C4-2B (cell line): Measurements from ENCODE around the gene RABL2A.
"Not testable (repeated sequence)": the region's sequence is repeated elsewhere in the genome, so short reads cannot be mapped to it uniquely, and the experiment has no call there.

Experiments
- H3K27ac ChIP-seq: fragments of 450-650 bp; 2 replicates; pipeline ENCODE4 v1.5.1; 2017
- ZFX ChIP-seq: fragments of 450-650 bp; IDR thresholded peaks from 2 replicates; pipeline ENCODE4 v1.6.1; 2017
- TF ChIP-seq, protein P1 (sequence below): fragments of 450-650 bp; conservative IDR thresholded peaks from 2 replicates; pipeline ENCODE4 v1.5.1; 2017; ENCODE audit warnings: mild to moderate bottlenecking

Gene RABL2A

DNA sequence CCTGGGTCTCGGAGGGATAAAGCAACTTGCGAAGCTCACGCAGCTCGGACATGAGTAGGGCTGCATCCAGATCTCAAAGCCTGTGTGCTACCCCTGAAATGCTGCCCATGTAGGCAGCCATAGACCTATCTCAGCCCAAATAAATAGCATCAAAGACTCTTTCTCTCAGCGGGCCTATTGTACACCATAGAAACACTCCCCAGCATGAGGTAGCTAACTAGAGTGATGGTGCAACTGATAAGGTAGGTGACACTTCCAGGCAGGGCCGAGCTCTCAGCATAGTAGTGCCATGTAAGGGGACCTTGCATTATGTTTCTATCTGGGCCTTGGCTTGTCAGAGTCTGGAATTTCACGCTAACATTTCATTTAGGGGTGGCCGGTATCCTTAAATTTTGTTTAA, 52.4 kb downstream of the RABL2A start:
- TF ChIP-seq ZFX: no peak
- TF ChIP-seq, protein P1, sequence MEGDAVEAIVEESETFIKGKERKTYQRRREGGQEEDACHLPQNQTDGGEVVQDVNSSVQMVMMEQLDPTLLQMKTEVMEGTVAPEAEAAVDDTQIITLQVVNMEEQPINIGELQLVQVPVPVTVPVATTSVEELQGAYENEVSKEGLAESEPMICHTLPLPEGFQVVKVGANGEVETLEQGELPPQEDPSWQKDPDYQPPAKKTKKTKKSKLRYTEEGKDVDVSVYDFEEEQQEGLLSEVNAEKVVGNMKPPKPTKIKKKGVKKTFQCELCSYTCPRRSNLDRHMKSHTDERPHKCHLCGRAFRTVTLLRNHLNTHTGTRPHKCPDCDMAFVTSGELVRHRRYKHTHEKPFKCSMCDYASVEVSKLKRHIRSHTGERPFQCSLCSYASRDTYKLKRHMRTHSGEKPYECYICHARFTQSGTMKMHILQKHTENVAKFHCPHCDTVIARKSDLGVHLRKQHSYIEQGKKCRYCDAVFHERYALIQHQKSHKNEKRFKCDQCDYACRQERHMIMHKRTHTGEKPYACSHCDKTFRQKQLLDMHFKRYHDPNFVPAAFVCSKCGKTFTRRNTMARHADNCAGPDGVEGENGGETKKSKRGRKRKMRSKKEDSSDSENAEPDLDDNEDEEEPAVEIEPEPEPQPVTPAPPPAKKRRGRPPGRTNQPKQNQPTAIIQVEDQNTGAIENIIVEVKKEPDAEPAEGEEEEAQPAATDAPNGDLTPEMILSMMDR: no peak
- no peak overlapping the region for H3K27ac ChIP-seq

DNA sequence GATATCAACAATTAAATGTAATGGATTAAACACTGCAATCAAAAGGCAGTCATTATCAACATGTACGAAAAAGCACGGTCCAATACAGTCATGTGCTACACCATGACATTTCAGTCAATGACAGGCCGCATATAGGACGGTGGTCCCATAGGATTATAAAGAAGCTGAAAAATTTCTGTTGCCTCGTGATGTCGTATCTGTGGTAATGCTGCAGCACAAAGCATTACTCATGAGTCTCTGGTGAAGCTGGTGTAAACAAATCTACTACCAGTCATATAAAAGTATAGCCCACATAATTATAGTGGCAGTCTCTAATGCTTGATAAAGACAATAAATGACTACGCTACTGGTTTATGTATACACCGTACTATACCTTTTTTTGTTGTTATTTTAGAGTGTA, 58.4 kb downstream of the RABL2A start:
- no peak for TF ChIP-seq ZFX
- TF ChIP-seq, protein P1: no peak
- H3K27ac ChIP-seq: no peak overlapping the region

DNA sequence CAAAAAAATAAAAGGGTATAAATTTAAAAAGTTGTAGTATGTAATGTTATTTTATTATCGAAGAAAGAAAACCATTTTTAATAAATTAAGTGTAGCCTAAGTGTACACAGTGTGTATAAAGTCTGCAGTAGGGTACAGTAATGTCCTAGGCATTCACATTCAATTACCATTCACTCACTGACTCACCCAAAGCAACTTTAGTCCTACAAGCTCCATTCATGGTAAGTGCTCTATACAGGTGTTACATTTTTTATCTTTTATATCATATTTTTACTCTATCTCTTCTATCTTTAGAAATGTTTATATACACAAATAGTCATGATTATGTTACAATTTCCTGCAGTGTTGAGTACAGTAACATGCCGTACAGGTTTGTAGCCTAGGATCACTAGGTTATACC, 59.5 kb downstream of the RABL2A start:
- H3K27ac ChIP-seq: no peak overlapping the region
- no peak for TF ChIP-seq ZFX
- TF ChIP-seq, protein P1: no peak

DNA sequence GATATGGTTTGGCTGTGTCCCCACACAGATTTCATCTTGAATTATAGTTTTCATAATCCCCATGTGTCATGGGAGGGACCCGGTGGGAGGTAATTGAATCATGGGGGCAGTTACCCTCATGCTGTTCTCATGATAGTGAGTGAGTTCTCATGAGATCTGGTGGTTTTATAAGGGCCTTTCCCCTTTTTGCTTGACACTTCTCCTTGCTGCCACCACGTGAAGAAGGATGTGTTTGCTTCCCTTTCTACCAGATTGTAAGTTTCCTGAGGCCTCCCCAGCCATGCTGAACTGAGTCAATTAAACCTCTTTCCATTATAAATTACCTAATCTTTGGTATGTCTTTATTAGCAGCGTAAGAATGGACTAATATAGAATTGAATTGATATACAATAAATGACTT, 63.8 kb downstream of the RABL2A start:
- H3K27ac ChIP-seq: not testable (repeated sequence)
